Measurements from ENCODE around the gene PDE1C.

DNA sequence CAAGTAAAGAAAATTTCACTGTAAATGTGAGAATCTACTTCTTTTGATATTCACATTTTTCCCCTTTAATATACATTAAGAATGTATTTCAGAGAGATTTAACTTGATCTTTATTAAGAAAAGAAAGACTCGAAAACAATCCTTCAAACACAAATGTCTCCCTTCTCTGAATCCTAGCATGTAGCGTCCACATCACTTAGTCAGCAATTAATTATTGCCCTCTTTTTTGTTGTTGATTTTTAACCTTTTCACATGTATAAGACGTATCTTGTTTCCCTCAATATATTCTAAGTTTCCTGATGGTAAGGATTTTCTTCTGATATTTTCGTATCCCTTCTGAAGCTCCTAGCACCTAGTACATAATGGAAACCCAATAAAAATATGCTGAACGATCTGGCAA is 6.6 kb downstream of the PDE1C start:
- TF ChIP-seq, protein P1, sequence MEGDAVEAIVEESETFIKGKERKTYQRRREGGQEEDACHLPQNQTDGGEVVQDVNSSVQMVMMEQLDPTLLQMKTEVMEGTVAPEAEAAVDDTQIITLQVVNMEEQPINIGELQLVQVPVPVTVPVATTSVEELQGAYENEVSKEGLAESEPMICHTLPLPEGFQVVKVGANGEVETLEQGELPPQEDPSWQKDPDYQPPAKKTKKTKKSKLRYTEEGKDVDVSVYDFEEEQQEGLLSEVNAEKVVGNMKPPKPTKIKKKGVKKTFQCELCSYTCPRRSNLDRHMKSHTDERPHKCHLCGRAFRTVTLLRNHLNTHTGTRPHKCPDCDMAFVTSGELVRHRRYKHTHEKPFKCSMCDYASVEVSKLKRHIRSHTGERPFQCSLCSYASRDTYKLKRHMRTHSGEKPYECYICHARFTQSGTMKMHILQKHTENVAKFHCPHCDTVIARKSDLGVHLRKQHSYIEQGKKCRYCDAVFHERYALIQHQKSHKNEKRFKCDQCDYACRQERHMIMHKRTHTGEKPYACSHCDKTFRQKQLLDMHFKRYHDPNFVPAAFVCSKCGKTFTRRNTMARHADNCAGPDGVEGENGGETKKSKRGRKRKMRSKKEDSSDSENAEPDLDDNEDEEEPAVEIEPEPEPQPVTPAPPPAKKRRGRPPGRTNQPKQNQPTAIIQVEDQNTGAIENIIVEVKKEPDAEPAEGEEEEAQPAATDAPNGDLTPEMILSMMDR (IDR thresholded peaks at IDR 0.05): no peak
- TF ChIP-seq POLR2A (IDR thresholded peaks at IDR 0.05): no peak
